ENCODE data around the gene GPR34. TPM values are rescaled to one million over a fixed set of nuclear protein-coding genes. Genes with fewer than 3 reads are reported as not detected.
"Not testable (repeated sequence)": the region's sequence is repeated elsewhere in the genome, so short reads cannot be mapped to it uniquely, and the experiment has no call there.

GPR34 gene
- total RNA-seq, 1 donor from 2014 or later: not detected

- DNase-seq: peak; percentile 1
Observed at GRCh38 chrX:41695426-41695825, 6.7 kb downstream of the GPR34 start.

- no peak for DNase-seq
Observed at GRCh38 chrX:41703574-41704029, 14.8 kb downstream of the GPR34 start.

DNA sequence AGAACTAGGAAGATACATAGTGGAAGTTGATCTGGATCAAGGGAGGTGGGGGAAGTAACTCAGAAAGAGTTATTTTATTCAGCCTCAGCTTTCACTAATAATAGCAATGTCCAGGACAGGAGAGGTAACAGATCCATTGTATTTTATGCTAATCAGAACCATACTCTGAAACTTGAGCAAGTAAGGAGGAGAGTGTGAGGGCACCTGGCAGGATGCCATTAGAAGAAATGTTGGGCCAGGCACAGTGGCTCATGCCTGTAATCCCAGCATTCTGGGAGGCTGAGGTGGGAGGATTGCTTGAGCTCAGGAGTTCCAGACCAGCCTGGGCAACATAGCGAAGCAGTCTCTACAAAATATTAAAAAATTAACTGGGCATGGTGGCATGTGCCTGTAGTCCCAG, 16.3 kb downstream of the GPR34 start:
- no peak for DNase-seq

- DNase-seq: no peak
Observed at GRCh38 chrX:41705680-41706374, 17.1 kb downstream of the GPR34 start.

GRCh38 chrX:41707218-41707617, 18.4 kb downstream of the GPR34 start:
- DNase-seq: no peak

GRCh38 chrX:41708486-41708885, 19.7 kb downstream of the GPR34 start:
- DNase-seq: no peak

- DNase-seq: no peak
Observed at GRCh38 chrX:41711021-41711667, 22.4 kb downstream of the GPR34 start.

DNA sequence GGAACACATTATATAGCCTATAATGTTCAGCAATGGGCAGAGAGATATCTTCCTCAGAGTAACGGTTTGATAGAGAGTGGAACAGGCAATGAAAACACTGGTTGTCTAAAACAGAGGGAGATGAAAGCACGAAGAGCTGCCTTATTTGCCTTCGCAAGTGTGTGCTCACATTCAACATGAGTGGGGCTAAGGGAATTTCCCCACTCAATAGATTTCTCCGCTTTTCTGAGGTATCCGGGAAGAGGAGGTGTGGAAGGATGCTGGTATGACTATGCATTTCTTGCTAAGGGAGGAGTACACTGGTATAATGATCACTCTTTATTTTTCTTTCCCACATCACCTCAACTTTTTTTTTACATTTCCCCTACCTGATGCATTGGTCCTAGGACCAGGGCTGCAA, 27.4 kb downstream of the GPR34 start:
- no peak for DNase-seq

GRCh38 chrX:41716767-41717473, 28.1 kb downstream of the GPR34 start:
- DNase-seq: no peak

DNA sequence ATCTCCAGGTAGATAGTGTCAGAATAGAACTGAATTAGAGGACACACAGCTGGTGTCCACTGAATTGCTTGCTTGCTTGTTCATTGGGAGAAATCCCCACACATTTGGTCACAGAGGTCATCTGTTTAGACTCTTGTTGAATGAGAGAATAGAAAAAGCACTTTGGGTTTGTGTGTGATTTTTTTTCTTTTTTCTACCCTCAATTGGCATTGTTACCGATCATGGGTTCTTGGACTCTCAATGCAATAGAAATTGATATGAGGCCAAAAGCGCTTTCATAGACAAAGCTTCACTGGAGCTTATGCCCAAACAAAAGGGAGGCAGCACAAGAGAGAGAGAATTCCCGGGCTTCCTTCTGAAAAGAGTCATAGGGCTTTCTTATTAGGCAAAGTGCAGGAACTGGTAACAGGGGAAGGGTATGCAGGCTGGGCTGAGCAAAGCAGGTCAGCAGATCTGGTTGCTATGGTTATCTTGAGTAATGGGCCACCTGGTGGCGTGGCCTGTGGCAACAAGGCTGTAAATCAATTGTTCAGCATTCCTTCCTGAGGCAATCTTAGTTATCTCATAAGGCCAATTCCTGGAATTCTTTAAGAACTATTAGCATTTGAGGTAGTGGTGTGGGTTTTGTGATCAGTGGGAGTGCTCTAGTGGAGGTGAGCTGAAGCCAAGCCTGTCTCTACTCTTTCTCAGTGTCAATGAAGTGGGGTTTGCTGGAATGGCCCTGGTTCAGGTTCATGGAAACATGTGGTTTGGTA, 29.9 kb downstream of the GPR34 start:
- DNase-seq: peak; percentile 20

DNA sequence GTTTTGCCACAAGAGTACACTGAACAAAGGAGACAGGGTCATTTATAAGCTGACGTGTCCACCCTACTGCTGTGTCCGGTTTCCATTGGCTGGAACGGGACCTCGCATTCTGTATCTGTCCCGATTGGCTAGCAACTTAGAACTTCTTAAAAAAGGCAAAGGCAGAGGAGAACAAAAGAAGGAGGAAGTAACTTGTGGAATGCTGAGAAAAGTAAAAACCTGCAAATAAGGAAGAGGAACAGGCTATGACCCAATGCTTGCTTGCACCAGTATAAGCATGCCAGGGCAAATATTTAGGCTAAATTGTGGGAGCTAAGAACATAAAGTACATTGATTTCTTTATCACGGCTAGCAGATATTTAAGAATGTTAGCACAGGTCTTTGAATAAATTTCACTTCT, 30.8 kb downstream of the GPR34 start:
- DNase-seq: not testable (repeated sequence)

DNA sequence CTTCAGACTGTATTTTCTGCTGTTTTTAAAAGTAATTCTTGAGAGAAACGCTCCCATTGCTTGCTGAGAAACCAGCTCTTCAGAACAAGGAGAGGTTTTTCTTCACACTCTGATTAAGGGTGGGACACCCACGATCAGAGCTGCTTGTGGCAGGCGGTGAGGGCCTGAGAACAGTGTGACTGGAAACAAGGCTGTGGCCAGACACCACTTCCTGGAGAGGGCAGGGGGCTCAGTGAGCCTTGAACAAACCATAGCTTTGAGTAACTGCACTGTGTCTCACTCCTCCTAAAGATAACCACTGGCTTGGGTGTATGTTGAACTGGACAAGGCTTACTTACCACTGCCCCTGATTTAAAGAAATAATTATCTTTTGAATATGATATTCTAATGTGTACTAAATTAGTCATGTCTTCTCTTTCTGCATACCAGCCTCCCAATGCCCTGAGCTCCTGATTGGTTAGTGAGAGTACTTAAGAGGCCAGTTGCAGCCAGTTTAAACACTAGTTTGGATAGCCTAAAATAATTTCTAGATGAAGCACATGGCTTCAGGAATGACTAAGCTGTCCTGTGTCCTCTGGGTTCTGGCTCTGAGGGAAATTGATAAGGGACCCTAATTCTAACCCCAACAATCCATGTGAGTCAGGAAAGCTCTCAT, 31.5 kb downstream of the GPR34 start:
- no peak for DNase-seq

DNA sequence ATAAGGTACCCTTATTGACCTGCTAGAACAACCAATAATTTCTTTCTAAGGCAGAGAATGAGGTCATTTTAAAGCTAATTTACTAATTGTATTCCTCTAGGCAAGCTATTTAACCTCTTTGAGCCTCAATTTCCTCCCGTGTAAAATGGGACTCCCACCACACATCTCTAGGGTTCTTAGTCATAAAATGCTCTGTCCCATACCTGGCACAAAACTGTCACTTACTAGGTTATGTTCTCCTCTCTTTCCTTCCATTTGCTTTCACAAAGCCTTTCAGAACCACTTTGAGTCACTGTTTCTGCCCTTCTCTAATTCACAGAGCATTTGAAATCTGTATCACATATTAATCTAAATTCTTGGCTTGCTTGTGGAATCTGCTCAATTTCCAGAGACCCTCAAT, 32.8 kb downstream of the GPR34 start:
- DNase-seq: no peak

GRCh38 chrX:41722214-41722613, 33.4 kb downstream of the GPR34 start:
- DNase-seq: no peak

- DNase-seq: no peak
Observed at GRCh38 chrX:41722816-41723618, 34.2 kb downstream of the GPR34 start.

- DNase-seq: no peak
Observed at GRCh38 chrX:41723826-41724225, 35.1 kb downstream of the GPR34 start, which contains the start of gene GPR82. GPR82 (plus strand) TSS chrX:41724181; CDS start chrX:41727027, 2,846 bp downstream.

- DNase-seq: no peak
Observed at GRCh38 chrX:41728125-41728524, 39.4 kb downstream of the GPR34 start.

DNA sequence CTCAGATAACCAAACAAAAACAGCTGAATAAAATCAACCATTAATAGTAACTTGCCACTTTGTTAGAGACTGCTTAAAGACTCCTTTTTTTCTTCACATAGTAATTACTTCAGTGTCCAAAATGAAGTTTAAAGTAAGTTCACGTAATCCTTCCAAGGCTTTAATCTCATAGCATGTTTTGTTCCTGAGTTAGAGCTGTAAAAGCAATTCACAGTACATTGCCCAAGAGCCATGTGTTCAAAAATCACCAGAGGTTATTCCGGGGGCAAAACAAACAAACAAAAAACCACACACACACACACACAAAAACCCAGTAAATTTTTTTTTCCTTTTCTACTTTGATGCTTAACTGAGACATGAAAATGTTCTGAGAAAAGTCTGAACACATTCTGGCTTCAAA, 41.3 kb downstream of the GPR34 start:
- no peak for DNase-seq

- DNase-seq: no peak
Observed at GRCh38 chrX:41732260-41732659, 43.5 kb downstream of the GPR34 start.

DNA sequence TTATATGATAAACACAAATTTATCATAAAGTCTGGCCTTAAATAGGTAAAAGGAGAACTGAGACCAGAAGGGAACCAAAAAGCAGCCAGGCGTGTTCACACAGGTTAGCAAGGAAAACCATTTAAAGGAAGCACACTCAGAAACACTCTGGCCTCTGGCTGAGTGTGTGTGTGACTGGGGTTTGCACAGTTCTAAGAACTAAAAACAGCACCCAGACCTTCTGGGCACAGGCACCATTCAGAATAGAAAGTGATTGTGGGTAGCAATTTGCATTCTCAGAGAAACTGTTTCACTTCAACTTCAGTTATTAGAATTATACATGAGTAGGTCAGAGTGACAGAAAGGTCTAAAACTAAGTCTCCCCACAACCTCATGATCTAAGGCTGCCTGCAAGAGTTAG, 45.2 kb downstream of the GPR34 start:
- no peak for DNase-seq

DNA sequence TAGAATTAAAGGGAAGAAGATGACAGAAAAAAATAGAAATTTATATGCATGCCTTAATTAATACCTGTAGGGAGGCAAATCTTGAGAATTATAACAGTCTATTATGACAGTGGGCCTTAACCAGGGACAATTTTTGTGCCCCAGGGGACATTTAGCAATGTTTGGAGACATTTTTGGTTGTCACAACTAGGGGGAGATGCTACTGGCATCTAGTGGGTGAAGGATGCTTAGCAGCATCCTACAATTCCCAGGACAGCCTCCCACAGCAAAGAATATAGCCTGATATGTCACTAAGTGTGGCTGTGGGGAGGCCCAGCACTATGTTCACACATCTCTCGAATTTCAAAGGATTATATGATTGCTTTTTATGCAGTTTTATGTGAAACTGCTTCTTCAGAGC, 45.8 kb downstream of the GPR34 start:
- DNase-seq: peak; percentile 19

DNA sequence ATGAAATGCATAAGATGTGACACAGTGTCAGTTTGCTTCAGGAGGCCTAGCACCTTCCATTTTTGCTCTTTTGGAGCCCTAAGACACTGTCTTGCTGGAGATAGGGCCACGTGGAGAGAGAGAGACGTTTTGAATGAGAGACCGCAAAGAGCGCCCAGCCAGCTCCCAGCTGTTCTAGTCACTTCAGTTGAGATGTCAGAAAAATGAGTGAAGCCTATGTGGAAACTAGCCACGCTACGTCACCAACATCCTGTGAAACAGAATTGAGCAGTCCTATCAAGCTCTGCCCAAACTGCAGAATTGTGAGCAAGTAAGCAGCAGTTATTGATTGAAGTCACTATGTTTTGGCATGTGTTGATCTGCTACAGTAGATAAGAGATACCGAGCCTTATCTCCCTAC, 48.3 kb downstream of the GPR34 start:
- no peak for DNase-seq

Measured in dermis blood vessel endothelial cell (primary cell).